ENCODE data around the gene MLPH.

GRCh38 chr2:237563816-237564215, 76.8 kb downstream of the MLPH start:
- TF ChIP-seq RFX5 (IDR thresholded peaks at IDR 0.05; ENCODE audit: low read length) (no peak), TCF12 (IDR thresholded peaks at IDR 0.05) (no peak), EP300 (IDR thresholded peaks at IDR 0.05; ENCODE audit: borderline replicate concordance in 1 of 2, low read depth in 1 of 2, low read length in 1 of 2) (no peak), GABPA (IDR thresholded peaks at IDR 0.05; ENCODE audit: low read depth) (no peak), POLR2AphosphoS5 (IDR thresholded peaks at IDR 0.05; ENCODE audit: low read depth, low read length) (no peak), YY1 (IDR thresholded peaks at IDR 0.05; ENCODE audit: low read depth) (no peak), CTCF (IDR thresholded peaks at IDR 0.05) (no peak), MXI1 (IDR thresholded peaks at IDR 0.05; ENCODE audit: low read depth, low read length) (no peak), TAF1 (IDR thresholded peaks at IDR 0.05; ENCODE audit: borderline replicate concordance, low read depth, low read length) (no peak)
